Activated naive CD4-positive, alpha-beta T cell treated with anti-CD3 and anti-CD28 coated beads, Interleukin-2, amount 50 U/mL, for 24 hours (primary cell): Measurements from ENCODE around the gene MOSMO.
"Not testable (repeated sequence)": the region's sequence is repeated elsewhere in the genome, so short reads cannot be mapped to it uniquely, and the experiment has no call there.

Experiments
- H3K27ac Mint-ChIP-seq: one replicate; pipeline ENCODE4 v1.8.0; 2021; ENCODE audit warnings: mild to moderate bottlenecking, mixed read lengths
- H3K27me3 Mint-ChIP-seq: one replicate; pipeline ENCODE4 v1.8.0; 2021; ENCODE audit warnings: mixed read lengths
- H3K36me3 Mint-ChIP-seq: one replicate; pipeline ENCODE4 v1.8.0; 2021; ENCODE audit warnings: mixed read lengths
- H3K4me1 Mint-ChIP-seq: one replicate; pipeline ENCODE4 v1.8.0; 2021; ENCODE audit warnings: mixed read lengths
- H3K4me3 Mint-ChIP-seq: one replicate; pipeline ENCODE4 v1.8.0; 2021; ENCODE audit warnings: mild to moderate bottlenecking, mixed read lengths
- H3K9me3 Mint-ChIP-seq: one replicate; pipeline ENCODE4 v1.8.0; 2021; ENCODE audit warnings: mixed read lengths

Gene MOSMO

DNA sequence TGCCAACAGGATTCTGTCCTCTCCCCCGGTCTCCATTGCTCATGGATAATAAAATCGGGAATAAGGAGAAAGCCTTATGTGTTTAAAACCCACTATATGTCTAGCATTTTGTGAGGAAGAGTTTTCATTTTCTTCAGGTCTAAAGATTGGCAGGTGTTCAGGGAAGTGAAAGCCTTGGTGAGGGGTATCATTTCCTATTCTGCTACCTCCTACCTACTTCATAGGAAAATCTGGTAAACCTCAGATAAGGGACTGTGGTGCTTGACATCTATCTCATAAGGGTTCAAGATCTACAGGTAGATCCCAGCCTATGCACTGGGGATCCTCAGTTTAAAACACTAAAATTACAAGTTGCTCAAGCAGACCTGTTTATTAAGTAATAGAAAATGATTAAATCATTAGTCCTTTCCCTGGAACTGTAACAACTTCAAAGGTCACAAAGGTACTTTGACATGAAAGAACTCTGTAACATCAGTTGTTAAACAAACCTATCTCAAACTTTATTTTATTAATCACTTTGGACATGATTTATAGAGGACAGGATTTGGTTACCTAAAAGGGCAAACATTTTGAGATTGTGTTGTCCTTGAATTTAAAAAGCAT lies 6.5 kb downstream of the MOSMO start:
- no peaks in the 10 kb centered on the region for H3K9me3 Mint-ChIP-seq
- H3K4me1 Mint-ChIP-seq = peaks cover 88% of the 10 kb centered on the region

DNA sequence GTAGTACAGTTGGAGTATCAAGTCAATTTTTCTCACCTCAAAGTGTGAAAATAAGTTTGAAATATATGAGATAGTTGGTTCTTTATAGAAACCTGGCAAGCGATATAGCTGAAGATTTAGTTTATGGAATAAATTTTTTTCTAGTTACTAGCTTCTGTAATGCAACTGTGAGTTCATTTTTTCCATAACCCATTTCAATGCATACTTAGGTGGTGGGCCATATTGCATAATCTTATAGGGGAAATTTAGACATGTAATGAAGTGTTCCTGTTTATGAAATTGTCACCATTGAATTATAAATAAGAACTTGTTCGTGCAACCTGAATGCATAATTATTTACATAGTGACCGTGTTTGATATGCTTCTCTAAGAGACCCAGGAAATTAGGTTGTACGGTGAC lies 9.0 kb downstream of the MOSMO start:
- Mint-ChIP-seq H3K4me1 (peaks cover 80% of the 10 kb centered on the region), H3K4me3 (peak overlapping the region; percentile 11), H3K9me3 (no peaks in the 10 kb centered on the region), H3K36me3 (no peaks in the 10 kb centered on the region), H3K27ac (peak overlapping the region; percentile 51), H3K27me3 (no peaks in the 10 kb centered on the region)

More for the DNA sequence above, 6.5 kb downstream of the MOSMO start:
- H3K27me3 Mint-ChIP-seq = no peaks in the 10 kb centered on the region
- no peak overlapping the region for H3K4me3 Mint-ChIP-seq
- no peak overlapping the region for H3K27ac Mint-ChIP-seq
- H3K36me3 Mint-ChIP-seq = no peaks in the 10 kb centered on the region

DNA sequence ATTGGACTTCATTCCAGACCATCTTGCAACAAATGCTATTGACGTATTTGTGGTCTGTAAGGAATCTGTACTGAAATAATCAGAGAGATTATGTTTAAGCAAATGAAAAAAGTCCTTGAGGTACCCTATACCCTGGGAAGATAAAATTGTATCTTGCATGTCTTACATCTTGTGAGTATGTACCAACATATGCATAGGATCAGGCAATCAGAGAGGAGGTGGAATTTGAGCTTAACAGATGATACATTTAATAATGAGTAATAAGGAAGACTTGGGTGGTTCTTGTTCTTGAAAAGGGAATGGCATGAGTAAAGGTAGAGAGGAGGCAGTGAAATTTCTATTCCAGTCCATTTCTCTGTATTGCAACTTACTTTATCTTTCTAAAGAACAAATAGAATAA lies 10.6 kb downstream of the MOSMO start:
- peaks cover 77% of the 10 kb centered on the region for H3K4me1 Mint-ChIP-seq
- H3K27me3 Mint-ChIP-seq = no peaks in the 10 kb centered on the region
- no peak overlapping the region for H3K27ac Mint-ChIP-seq
- no peak overlapping the region for H3K4me3 Mint-ChIP-seq
- H3K9me3 Mint-ChIP-seq = no peaks in the 10 kb centered on the region
- H3K36me3 Mint-ChIP-seq = peaks cover 2% of the 10 kb centered on the region

- H3K27me3 Mint-ChIP-seq = no peaks in the 10 kb centered on the region
- H3K27ac Mint-ChIP-seq = no peak overlapping the region
- peaks cover 53% of the 10 kb centered on the region for H3K4me1 Mint-ChIP-seq
- H3K9me3 Mint-ChIP-seq = no peaks in the 10 kb centered on the region
- no peak overlapping the region for H3K4me3 Mint-ChIP-seq
- peaks cover 3% of the 10 kb centered on the region for H3K36me3 Mint-ChIP-seq
Measured at GRCh38 chr16:22022151-22022550, 14.2 kb downstream of the MOSMO start.

DNA sequence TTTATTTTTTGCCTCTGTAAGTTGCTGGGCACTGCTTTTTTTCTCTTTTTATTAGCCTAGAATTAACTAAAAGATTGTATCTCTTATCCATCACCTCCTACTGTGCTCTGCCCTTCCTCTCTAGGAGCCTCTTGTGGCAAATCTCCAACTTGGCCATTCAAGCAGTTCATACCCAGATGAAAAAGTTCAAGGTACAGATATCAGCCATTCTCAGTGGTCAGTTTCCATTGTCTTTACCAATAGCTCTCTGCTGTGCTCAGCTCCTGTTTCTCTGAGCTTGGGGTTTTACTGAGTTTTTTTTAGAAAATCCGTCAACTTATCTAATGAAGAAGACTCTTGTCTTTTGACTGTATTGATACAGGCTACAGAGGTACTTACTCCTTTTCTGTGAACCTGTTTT lies 15.6 kb downstream of the MOSMO start:
- no peaks in the 10 kb centered on the region for H3K9me3 Mint-ChIP-seq
- no peaks in the 10 kb centered on the region for H3K27me3 Mint-ChIP-seq
- peaks cover 3% of the 10 kb centered on the region for H3K36me3 Mint-ChIP-seq
- no peak overlapping the region for H3K27ac Mint-ChIP-seq
- peaks cover 53% of the 10 kb centered on the region for H3K4me1 Mint-ChIP-seq
- no peak overlapping the region for H3K4me3 Mint-ChIP-seq

- H3K4me1 Mint-ChIP-seq = peaks cover 43% of the 10 kb centered on the region
- not testable (repeated sequence) for H3K4me3 Mint-ChIP-seq, H3K36me3 Mint-ChIP-seq, H3K27ac Mint-ChIP-seq, H3K9me3 Mint-ChIP-seq, H3K27me3 Mint-ChIP-seq
Measured at GRCh38 chr16:22024785-22025184, 16.9 kb downstream of the MOSMO start.

DNA sequence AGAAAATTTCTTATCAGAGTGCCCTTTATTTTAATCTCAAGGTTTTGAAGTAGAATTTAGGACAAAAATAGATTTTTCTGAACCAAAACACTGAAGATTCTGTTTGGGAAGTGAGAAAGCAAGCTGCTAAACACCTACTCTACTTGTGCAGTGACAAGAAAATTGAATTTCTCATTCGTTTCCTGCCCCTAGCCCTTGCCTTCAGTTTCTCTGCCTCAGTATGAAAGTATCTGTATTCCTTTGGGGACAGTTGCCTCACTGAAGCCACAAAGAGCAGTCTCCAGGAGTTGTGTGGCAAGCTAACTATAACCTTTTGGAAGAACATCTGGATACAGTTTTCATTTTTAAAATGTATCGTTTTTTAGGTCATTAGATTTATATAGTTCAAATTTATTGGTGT lies 19.7 kb downstream of the MOSMO start:
- Mint-ChIP-seq H3K27me3 (no peaks in the 10 kb centered on the region), H3K27ac (no peak overlapping the region), H3K4me3 (no peak overlapping the region), H3K4me1 (peaks cover 36% of the 10 kb centered on the region), H3K9me3 (no peaks in the 10 kb centered on the region), H3K36me3 (peaks cover 11% of the 10 kb centered on the region)

DNA sequence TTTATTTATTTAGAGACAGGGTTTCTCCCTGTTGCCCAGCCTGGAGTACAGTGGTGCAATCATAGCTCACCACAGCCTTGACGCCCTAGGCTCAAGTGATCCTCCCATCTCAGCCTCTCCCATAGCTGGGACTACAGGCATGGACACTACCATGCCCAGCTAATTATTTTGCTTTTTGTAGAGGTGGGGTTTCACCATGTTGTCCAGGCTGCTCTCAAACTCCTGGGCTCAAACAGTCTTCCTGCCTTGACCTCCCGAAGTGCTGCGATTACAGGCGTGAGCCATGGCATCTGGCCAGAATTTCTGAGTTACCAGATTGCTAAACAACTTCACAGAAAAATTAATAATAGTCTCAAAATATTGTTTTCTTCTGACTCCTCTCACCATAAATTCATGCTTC lies 21.7 kb downstream of the MOSMO start:
- H3K36me3 Mint-ChIP-seq = peaks cover 9% of the 10 kb centered on the region
- no peak overlapping the region for H3K27ac Mint-ChIP-seq
- H3K27me3 Mint-ChIP-seq = no peaks in the 10 kb centered on the region
- H3K4me3 Mint-ChIP-seq = no peak overlapping the region
- H3K9me3 Mint-ChIP-seq = no peaks in the 10 kb centered on the region
- H3K4me1 Mint-ChIP-seq = peaks cover 38% of the 10 kb centered on the region

DNA sequence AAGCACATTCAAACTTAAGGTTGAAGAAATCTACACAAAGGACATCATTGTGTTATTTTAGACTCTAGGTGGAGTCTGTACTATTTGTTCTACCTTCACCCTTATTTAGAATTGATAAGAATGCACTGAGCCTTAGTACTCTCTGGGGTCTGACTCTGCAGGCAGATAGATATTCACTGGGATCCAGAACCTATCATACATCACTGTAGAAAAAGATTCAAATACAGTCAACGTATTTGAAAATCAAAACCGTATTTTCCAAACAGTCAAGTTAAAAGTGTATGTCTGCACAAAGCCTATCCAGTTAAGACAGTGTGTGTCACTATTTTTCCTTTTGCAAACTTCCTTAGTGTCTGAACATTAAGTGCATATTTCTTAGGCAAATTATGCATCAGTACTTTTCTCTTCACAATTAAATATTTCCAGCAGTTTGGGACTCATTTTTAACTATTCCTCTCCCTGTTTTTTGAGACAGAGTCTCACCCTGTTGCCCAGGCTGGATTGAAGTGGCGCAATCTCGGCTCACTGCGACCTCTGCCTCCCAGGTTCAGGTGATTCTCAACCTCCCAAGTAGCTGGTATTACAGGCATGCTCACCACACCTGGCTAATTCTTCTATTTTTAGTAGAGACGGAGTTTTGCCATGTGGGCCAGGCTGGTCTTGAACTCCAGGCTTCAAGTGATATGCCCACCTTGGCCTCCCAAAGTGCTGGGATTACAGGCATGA lies 22.3 kb downstream of the MOSMO start:
- Mint-ChIP-seq H3K4me1 (peaks cover 41% of the 10 kb centered on the region), H3K27me3 (no peaks in the 10 kb centered on the region), H3K9me3 (no peaks in the 10 kb centered on the region), H3K4me3 (no peak overlapping the region), H3K27ac (peak overlapping the region; percentile 18), H3K36me3 (peaks cover 9% of the 10 kb centered on the region)

DNA sequence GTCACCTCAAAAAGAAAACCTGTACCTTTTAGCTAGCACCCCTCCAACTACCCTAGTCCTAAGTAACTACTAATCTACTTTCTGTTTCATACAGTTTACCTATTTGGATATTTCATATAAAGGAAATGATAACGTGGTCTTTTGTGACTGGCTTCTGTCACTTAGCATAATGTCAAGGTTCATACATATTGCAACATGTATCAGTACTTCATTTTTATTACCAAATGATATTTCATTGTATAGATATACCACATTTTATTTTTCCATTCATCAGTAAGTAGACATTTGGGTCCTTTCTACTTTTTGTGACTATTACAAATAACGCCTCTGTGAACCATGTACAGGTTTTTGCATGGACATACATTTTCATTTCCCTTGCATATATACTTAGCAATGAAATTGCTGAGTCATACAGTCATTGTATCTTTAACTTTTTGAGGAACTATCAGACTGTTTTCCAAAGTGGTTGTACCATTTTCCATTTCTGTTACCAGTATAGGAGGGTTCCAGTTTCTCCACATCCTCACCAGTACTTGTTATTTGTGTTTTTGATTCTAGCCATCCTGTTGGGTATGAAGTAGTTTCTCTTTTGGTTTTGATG lies 23.7 kb downstream of the MOSMO start:
- Mint-ChIP-seq H3K4me3 (no peak overlapping the region), H3K36me3 (peaks cover 8% of the 10 kb centered on the region), H3K9me3 (no peaks in the 10 kb centered on the region), H3K4me1 (peaks cover 38% of the 10 kb centered on the region), H3K27ac (no peak overlapping the region), H3K27me3 (no peaks in the 10 kb centered on the region)

GRCh38 chr16:22034503-22034902 lies 26.6 kb downstream of the MOSMO start:
- H3K9me3 Mint-ChIP-seq = no peaks in the 10 kb centered on the region
- H3K27me3 Mint-ChIP-seq = no peaks in the 10 kb centered on the region
- no peak overlapping the region for H3K27ac Mint-ChIP-seq
- H3K36me3 Mint-ChIP-seq = peaks cover 9% of the 10 kb centered on the region
- H3K4me1 Mint-ChIP-seq = peaks cover 30% of the 10 kb centered on the region
- H3K4me3 Mint-ChIP-seq = no peak overlapping the region

GRCh38 chr16:22035153-22035552 lies 27.2 kb downstream of the MOSMO start:
- H3K27ac Mint-ChIP-seq = no peak overlapping the region
- no peak overlapping the region for H3K4me3 Mint-ChIP-seq
- H3K4me1 Mint-ChIP-seq = peaks cover 27% of the 10 kb centered on the region
- peaks cover 7% of the 10 kb centered on the region for H3K36me3 Mint-ChIP-seq
- H3K9me3 Mint-ChIP-seq = no peaks in the 10 kb centered on the region
- H3K27me3 Mint-ChIP-seq = no peaks in the 10 kb centered on the region

- H3K27ac Mint-ChIP-seq, H3K4me3 Mint-ChIP-seq, H3K36me3 Mint-ChIP-seq, H3K9me3 Mint-ChIP-seq, H3K27me3 Mint-ChIP-seq, H3K4me1 Mint-ChIP-seq: not testable (repeated sequence)
Measured at GRCh38 chr16:22043882-22044281, 36.0 kb downstream of the MOSMO start.

- not testable (repeated sequence) for H3K4me3 Mint-ChIP-seq, H3K4me1 Mint-ChIP-seq, H3K27ac Mint-ChIP-seq, H3K36me3 Mint-ChIP-seq, H3K27me3 Mint-ChIP-seq, H3K9me3 Mint-ChIP-seq
Measured at GRCh38 chr16:22045888-22046287, 38.0 kb downstream of the MOSMO start.

- H3K27ac Mint-ChIP-seq = no peak overlapping the region
- peaks cover 1% of the 10 kb centered on the region for H3K36me3 Mint-ChIP-seq
- no peaks in the 10 kb centered on the region for H3K9me3 Mint-ChIP-seq
- H3K4me1 Mint-ChIP-seq = peaks cover 22% of the 10 kb centered on the region
- H3K4me3 Mint-ChIP-seq = no peak overlapping the region
- H3K27me3 Mint-ChIP-seq = no peaks in the 10 kb centered on the region
Measured at GRCh38 chr16:22050963-22051362, 43.1 kb downstream of the MOSMO start.

DNA sequence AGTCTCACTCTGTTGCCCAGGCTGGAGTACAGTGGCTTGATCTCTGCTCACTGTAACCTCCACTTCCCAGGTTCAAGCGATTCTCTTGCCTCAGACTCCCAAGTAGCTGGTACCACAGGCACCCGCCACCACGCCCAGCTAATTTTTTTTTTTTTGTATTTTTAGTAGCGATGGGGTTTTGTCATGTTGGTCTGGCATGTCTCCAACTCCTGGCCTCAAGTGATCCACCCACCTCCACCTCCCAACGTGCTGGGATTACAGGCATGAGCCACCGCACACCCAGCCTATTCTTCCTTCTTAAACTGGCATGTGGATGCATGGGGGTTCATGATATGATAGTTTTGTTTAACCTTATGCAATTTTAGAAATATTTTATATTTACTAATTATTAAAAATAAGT lies 45.1 kb downstream of the MOSMO start:
- Mint-ChIP-seq H3K27ac (no peak overlapping the region), H3K36me3 (peaks cover 7% of the 10 kb centered on the region), H3K4me3 (no peak overlapping the region), H3K9me3 (no peaks in the 10 kb centered on the region), H3K4me1 (peaks cover 23% of the 10 kb centered on the region), H3K27me3 (no peaks in the 10 kb centered on the region)
